ENCODE results near the gene KCNMA1.
"Not testable (repeated sequence)": the region's sequence is repeated elsewhere in the genome, so short reads cannot be mapped to it uniquely, and the experiment has no call there.

The KCNMA1 gene

DNA sequence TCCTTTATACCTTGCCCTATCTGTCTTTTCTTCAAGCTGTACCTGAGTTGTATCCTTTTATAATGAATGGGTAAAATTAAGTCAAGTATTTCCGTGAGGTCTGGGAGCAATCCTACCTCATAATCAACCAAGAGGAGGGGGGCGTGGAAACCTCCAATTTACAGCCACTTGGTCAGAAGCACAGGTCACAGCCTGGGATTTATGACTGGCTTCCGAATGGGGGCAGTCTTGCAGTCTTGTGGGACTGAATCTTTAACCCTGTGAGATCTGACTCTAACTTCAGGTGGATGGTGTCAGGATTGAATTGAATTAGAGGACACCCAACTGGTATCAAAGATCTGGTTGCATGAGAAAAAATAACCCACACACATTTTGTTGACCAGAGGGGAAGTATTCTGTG is 23.5 kb upstream of the KCNMA1 start:
- no peak for DNase-seq

DNA sequence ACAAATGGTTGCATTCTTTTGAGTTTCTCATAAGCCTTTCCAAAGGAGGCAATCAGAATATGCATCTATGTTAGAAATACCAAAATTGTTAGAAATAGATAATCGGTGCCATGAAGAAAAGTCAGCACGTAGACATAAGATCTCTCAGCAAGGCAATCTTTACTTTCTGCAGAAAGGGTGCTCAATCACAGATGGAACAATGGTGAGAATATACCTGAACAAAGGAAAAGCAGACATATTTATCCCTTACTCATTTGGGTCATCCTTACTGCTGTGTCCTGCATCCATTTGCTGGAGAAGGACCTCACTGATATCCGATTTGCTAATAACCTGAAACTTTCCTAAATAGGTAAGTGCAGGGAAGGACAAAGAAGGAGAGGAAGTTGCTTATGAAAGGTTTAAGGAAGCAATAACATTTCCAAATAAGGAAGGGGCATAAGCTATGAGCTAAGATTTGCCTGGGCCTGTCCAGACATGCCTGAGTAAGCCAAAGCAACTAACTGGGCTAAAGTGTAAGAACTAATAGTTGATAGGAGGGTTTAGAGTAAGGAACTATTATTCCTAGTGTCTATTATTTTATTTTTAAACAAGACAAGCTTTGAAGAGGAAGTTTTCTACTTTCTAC is 21.6 kb upstream of the KCNMA1 start:
- DNase-seq = not testable (repeated sequence)

DNA sequence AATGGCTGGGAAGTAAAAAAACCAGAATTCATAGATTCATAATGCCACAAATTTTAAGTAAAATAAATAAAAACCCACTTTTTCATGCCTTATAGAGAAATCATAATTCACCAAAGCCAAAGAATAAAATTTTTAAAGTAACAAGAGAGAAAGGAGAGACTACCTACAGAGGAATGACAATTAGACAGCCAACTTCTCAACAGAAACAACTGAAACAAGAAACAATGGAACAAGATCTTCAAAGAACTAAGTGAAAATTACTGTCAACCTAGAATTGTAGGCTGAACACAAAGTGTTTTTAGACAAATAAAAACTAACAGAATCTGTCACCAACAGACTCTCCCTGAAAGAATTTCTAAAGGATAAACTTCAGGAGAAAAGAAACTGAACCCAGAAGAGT is 15.6 kb upstream of the KCNMA1 start:
- DNase-seq = no peak

DNA sequence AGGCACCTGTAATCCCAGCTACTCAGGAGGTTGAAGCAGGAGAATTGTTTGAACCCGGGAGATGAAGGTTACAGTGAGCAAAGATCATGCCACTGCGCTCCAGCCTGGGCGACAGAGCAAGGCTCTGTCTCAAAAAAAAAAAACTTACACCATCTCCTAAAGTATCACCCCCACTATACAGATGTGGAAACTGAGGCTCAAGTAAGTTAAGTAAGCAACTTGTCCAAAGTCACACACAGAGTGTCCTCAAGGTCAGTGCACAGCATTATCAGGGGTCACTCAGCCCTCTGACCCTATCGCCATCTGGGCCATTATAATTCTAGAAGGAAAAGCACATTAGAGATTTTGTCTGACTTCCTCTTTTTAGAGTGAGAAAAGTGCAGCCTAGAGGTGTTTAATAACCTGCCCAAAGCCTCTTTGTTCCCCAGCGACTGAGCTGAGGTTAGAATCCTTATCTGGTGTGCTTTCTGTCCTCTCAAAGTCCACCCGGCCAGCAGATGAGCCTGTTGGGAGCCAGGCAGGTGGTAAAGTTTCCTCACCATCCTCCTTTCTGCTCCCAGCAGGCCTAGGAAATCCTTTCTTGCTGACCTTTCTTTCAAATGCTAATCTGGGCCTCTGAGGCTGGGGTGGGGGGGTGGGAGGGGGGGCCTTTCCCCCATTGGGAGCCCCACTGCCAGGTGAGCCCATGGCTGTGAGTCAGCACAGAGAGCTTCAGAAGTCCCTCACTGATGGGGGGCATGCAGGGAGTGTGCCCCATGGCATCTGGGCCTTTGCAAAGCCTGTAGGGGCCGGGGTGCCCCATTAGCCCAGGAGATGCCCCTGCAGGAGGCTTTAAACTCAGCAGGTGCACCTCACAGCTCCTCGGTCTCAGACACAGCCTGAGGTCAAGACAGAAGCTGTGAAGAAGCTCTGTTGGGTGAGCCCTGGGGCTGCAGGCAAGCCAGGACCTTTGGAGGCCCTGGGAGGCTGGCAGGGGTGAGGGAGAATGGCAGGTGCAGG is 12.0 kb upstream of the KCNMA1 start:
- DNase-seq = no peak

DNA sequence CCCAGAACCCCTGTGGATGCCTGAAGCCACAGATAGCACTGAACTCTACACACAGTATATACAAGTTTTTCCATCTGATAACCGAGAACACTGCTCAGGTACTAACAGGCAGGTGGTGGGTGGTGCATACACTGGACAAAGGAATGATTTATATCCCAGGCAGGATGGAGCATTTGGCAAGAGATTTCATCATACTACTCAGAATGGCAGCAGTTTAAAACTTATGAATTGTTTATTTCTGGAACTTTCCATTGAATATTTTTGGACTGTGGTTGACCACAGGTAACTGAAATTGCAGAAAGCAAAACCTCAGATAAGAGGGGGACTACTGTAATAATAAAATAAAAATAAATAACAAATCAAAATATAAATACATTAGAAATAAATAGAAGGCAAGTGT is 10.9 kb upstream of the KCNMA1 start:
- no peak for DNase-seq

DNA sequence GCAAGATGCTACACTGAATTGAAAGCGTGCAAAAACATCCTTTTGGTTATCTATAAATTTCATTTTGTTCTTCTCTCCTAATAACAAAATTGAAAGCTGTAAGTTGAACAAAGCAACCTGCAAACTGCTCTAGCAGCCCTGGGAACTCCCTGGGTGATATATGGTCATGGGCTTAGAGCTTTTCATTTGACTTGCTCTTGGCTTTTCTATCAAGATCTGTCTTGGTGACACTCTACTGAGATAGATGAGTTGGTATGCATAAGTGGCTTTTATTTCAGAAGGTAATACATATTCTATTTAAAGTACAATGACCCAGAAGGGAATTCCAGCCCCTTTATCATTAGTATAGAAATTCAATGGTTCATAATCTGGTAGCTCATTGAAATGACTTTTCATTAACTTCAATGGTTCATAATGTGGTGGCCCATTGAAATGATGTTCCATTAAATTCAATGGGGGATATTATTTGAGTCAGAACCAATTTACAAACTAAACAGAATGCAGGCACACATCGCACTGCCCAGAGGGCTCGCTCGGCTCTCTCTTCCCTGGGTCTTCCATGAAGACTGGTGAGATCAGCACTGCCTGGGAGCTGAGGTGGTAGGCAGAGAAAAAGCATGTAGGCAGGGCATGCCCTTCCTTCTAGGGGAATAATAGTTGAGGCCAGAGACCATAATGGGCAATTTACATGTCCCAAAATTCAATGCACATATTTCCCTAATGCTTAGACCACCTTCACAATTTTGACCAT is 10.1 kb upstream of the KCNMA1 start:
- DNase-seq = no peak

DNA sequence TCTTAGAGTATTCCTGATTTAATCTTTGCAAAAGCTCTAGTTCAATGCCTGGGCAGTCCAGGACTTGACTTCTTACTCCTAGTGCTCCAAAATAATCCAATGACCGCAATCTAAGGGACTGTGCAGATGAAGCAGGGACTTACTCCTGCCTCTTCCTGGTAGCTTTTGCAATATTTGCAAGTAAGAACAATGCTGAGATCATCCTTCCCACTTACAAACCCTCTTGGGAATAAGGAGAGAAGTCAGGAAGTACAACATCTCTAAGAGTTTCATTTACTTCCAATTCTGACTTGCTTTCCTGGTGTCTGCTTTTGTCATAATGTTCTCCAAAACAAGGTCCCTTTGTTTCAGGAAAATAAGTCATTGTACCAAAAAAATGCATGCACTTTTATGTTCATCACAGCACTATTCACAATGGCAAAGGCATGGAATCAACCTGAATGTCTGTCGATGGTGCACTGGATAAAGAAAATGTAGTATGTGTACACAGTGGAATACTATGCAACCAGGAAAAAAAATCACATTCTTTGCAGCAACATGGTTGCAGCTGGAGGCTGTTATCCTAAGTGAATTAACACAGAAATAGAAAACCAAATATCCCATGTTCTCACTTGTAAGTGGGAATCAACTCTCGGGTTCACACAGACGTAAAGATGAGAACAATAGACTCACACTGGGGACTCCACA is 7.1 kb upstream of the KCNMA1 start:
- DNase-seq = no peak

DNA sequence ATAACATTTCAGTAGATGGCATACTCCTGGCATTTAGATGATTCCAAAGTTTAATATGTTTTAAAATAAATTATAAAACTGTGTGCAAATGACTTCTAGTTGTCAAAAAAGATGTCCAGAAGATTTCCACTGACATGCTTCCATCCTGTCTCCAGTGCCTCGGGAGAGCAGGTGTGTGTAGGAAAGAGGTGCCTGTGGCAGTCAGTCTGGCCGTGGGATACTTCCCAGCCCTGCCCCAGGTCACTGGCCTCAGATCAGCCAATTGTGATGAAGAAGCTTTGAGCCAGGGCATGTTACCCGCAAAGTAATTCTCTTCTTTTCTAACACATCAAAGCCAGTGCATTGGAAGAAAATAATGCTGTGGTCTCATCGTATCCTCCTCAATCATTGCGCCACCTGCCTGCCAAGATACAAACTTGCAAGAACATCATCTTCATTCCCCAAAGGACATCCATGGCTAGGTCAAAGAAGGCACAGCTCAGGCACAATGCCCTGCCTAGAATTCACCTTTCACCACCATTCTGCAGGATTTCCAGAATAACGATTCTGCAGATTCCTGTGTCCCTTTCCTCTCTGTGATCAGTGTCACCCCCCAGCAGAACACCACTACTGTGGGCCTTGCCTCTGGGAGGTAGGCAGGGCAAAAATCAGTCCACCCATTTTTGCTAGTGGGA is 6.3 kb upstream of the KCNMA1 start:
- DNase-seq = peak; percentile 10

DNA sequence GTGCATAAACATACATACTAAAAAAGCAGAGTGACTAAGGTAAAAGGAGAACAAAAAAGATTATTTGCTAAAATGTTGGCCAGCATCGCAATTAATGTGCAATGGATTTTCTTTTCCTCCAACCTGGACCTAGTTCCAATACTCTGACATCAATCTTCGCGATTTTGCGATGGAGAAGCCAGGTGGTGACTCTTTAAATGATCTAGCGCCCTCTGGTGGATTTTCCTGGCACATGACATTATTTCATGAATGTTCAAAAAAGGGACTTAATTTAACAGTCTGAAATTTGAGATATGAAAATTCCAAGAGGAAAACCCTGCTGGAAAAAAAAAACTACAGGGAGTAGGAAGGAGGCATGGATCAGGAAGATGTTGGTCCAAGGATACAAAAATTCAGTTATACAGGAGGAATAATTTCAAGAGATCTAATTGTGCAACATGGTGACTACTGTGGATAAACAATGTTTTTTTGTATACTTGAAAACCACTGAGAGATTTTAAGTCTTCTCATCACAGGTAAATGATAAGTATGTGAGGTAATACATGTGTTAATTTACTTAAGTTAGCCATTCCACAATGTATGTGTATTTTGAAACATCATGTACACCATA is 4.3 kb upstream of the KCNMA1 start:
- no peak for DNase-seq

DNA sequence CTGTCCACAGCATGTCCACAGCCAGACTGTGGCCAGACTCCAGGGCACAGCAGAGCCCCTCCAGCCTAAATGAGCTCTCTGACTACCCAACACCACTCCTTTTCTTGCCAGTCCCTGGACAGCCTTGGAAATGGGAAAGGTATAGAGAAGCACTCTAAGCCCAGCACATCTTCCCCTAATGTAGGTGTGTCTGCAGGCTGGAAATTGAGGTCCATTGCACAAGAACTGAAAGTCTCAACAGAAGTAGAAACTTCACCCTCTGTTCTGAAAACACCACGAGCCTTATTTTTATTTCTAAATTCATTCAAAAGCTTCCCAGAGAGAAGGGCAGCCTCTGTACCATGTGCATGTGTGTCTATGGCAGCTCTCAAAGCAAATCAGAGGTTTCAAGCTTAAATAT is 3.7 kb upstream of the KCNMA1 start:
- DNase-seq = no peak

DNA sequence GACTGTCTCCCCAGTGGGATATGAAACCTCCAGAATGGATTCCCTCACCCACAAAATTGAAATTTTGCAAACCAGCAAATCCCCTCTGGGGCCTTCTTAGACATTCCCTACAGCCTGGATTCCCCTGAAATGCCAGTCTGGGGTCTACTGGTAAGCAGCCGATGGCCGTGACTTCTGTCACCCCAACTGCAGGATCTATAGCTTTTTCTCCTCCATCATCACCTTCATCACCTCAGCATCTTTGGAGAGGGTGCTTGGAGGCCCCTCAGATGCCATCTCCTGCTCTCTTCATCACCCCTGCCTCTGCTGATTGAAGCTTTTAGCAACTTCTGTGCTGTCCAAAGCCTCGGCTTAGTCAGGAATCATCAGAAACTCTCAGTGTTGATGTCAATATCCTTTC is 2.6 kb upstream of the KCNMA1 start:
- DNase-seq = no peak

DNA sequence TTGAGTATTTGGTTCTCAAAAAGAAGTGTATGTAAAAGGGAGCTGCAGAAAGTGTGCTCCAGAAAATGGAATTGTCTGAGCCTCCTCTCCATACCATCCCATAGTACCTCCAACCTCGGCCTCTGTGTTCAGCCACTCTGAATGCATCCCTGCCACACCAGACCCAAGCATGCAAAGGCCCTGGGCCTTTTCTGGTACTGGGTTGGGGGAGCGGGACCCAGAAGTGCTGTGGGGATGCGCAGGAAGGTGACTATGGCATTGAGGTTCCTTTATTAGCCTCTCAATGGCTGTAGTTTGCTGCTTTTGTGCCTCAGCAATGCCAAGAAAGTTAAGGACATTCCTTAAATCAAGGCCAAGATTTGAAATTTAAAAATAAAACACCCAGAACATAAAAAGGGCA is 2.1 kb upstream of the KCNMA1 start:
- DNase-seq = no peak

DNA sequence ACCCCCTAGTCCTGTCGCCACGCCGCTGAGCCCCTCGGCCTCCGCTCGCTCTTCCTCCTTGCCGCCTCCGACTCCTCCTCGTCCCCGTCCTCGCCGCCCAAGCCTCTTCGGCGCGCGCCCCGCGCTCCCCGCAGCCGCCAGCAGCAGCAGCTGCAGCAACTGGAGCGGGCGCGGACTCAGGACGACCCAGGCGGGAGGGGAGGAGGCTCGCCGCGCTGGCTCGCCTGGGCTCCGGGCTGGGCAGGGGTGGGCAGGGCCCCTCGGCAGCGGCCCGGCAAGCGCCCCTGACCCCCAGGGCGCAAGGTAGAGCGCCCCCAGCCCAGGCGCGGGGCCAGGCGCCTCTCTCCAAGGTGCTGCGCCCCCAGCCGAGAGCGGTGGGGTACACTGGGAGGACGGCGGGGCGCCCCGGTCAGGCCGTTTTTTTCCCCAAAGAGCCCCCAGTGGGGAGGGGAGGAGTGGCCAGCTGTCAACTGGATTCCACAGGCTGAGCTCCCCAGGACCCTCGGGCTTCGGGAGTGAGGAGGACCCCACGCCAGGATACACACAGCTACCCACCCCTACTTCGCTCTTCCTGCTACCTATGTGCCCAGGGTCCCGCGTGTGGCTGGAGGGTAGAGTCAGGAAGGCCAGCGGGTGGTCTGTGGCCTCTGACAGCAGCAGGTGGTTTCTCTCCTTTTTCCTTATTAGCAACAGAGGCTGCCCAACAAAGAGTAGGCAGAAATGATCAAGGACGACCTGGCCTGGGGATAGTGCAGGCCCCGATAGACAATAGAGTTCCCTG is 903 bp upstream of the KCNMA1 start:
- DNase-seq = no peak

DNA sequence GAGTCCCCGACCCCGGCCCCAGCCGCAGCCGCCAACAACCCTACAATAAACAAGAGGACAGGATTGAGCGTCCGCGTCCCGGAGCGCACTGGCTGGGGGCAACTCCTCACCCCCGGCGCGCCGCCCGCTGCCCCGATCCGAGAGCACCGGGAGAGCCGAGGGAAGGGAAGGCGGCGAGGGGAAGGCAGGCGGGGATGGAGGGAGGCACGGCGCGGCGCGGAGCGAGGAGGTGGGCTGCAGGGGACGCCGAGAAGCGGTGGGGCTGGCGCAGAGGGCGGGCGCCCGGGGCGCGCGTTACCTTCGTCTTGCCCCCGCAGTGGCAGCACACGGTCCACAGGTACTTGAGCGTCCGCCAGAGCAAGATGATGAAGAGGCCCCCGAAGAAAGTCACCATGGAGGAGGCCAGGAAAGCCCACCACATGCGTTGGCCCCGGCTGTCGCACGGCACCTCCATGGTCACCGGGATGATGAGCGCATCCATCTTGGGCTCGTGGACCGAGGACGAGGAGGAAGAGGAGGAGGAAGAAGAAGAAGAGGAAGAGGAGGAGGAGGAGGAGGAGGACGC is 559 bp downstream of the KCNMA1 start:
- DNase-seq = no peak

DNA sequence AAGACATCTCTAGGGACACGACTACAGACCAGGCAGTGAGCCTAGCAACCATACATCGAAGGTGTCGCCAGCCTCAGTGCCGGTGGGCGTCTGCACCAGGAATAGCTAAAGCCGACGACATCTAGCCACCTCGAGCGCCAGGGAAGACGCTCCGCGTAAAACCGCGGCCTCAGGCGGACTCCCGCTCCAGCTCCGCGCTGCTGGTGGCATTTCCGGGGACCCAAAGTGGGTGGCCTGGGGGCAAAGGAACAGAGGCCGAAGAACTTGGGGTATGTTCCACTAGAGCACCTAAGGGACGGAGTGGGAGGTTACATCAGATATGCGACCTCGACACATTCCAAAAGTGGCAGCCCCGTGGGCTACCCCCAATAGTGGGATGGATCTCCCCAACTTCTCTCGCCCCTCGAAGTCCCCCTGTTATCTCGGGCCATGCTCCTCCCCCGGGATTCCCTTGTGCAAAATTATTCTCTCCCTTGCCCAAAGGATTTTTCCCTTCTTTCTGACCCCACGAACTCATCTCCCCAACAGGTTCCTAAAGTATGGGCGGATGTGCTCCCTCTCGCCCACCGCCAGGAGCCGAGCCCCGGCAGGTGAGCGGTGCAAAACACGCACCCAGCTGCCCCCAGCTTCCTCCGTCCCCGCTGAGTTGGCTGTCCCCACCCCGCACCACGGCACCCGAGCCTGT is 1.2 kb downstream of the KCNMA1 start:
- no peak for DNase-seq

DNA sequence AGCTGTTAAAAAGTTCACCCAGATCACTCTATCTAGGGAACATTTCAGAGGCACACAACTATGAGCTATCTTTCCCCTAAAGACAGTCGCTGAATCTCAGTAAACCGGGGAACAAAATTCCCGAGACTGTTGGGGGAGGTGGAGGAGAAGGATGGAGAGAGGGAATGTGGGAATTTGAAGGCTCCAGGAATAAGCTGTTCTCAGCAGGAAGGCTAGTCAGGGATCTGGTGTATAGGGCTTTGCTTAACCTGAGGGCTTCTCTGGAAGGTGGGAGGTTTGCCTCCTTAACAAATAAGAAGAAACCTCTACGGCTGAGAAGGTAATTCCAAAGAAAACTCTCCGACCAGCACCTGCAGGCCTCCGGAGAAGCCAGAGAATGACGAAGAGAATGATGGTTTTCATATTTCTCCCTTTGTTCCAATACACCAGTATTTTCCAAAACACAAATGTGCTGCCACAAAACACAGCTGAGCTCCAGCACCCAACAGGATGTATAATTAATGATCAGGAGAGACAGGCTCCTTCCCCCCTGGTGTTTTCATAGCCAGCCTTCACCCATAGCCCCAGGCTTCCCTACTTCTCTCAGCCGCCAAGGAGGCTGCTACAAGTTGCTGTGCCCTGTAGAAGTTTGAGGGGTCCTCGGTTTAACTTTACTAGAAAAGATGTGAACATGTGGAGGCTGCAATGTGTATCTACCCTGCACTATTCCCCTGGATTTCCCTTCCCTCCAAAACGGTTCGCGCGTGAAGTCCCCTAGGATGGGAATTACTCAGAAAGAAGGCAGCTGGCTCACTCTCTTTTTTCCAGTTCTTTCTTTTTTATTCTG is 2.0 kb downstream of the KCNMA1 start:
- DNase-seq = no peak

DNA sequence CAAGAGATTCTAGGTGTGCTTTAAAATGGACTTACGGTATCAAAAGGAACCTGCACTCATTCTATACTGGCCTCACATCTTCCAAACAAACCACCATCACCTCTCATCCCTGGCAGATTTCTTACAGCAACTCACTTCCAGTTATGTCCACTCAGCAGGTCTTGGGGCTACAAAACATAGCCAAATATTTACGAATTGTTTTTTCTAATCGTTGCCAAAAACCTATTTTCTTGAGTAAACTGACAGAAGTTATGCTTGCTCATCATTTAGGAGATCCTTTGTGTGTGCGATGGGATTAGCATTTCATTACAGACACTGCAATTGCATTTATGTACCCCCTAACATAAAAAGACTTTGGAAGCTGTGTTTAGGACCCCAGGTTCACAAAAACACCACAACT is 2.7 kb downstream of the KCNMA1 start:
- DNase-seq = no peak

DNA sequence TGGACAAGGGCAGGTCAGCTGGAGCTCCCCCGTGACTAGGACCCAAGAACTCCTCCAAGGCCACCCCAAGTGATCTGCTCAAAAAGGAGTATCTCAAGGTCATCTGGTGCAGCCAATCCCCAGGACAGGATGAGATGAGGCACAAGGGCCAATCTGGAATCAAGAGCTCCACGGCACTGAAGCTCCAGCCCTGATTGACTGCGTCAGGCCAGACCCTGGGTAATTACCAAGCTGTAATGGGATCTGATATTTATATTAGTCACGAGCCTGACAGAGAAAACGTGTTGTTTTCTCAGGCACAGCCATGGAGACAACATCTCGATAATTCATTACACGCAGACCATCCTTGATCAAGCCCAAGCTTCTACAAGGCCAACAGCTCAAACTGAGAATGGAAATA is 4.2 kb downstream of the KCNMA1 start:
- no peak for DNase-seq

DNA sequence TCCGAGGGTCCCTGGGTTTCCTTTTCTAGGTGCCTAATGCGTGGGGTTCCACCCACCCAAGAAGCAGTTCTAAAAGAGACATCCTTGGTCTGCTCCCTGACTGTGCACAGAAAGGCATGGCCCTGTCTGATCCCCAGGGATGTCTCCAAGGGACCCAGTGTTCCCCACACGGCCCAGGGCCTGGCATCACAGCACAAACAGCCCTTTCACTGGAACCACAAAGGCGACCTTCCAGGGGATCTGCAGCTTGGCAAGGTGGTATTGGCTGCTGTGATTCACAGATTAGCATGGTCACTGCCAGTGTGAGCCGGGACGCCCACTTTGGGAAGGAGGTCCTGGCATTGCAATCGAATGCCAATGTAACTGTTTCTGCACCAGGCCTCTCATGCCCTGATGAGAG is 6.4 kb downstream of the KCNMA1 start:
- no peak for DNase-seq

All from GDM1 (cell line).